Vagina (tissue), 2 donors: ENCODE results near the gene ECI2. TPM values are rescaled to one million over a fixed set of nuclear protein-coding genes. Genes with fewer than 3 reads are reported as not detected.

Experiments
- DNase-seq, 2 donors: peaks; one replicate each; pipeline ENCODE4 v3.0.0-alpha.2; 2017; ENCODE audit errors: extremely low spot score in 2 of 2
- H3K27ac ChIP-seq: fragments of 200-600 bp; sonication (generic); one replicate; pipeline ENCODE4 v1.5.1; 2019
- H3K27me3 ChIP-seq: fragments of 200-600 bp; sonication (generic); one replicate; pipeline ENCODE4 v1.5.1; 2019
- H3K36me3 ChIP-seq, 2 donors: fragments of 200-600 bp; sonication (generic); one replicate each; pipeline ENCODE4 v1.5.1; 2017 to 2019
- H3K4me1 ChIP-seq: fragments of 200-600 bp; sonication (generic); one replicate; pipeline ENCODE4 v1.5.1; 2019
- H3K4me3 ChIP-seq, 2 donors: fragments of 200-600 bp; sonication (generic); 1 replicate in 1 of 2; 2 replicates in 1 of 2; pipeline ENCODE4 v1.5.1; 2016 to 2019
- H3K9me3 ChIP-seq: fragments of 200-600 bp; sonication (generic); one replicate; pipeline ENCODE4 v1.5.1; 2019
- CTCF ChIP-seq, 3 experiments: fragments of 450-650 bp in 2 of 3; fragments of 200-600 bp in 1 of 3; sonication (generic) in 1 of 3; IDR thresholded peaks; one replicate each; pipeline ENCODE4 v1.5.1; 2017 to 2019; ENCODE audit warnings: antibody characterized with exemption in 3 of 3, mild to moderate bottlenecking in 2 of 3, moderate library complexity in 2 of 3
- POLR2A ChIP-seq, 2 donors: fragments of 450-650 bp; IDR thresholded peaks; one replicate each; pipeline ENCODE4 v1.6.1; 2017; ENCODE audit warnings: antibody characterized with exemption in 2 of 2, mild to moderate bottlenecking in 2 of 2, moderate library complexity in 2 of 2
- POLR2AphosphoS5 ChIP-seq, 2 donors: sonication (generic); formaldehyde crosslinking; IDR thresholded peaks; one replicate each; pipeline ENCODE4 v1.9.0; 2017; ENCODE audit warnings: antibody characterized with exemption in 2 of 2, mild to moderate bottlenecking in 2 of 2, low read depth in 1 of 2; ENCODE audit not compliant: insufficient read depth in 1 of 2
- intact Hi-C: fragments of 100-400 bp; cut with DNase I; formaldehyde crosslinking; loops from one replicate; pipeline ENCODE4 v1.15.1; 2023
- total RNA-seq: library from RNA; depleted of rRNA; stranded (reverse); fragments of >200 nt; gene quantifications from one replicate; pipeline ENCODE4 v1.2.3, GENCODE V29; 2016

The ECI2 gene
- total RNA-seq, 1 donor from 2014 or later, result 30.7 TPM

DNA sequence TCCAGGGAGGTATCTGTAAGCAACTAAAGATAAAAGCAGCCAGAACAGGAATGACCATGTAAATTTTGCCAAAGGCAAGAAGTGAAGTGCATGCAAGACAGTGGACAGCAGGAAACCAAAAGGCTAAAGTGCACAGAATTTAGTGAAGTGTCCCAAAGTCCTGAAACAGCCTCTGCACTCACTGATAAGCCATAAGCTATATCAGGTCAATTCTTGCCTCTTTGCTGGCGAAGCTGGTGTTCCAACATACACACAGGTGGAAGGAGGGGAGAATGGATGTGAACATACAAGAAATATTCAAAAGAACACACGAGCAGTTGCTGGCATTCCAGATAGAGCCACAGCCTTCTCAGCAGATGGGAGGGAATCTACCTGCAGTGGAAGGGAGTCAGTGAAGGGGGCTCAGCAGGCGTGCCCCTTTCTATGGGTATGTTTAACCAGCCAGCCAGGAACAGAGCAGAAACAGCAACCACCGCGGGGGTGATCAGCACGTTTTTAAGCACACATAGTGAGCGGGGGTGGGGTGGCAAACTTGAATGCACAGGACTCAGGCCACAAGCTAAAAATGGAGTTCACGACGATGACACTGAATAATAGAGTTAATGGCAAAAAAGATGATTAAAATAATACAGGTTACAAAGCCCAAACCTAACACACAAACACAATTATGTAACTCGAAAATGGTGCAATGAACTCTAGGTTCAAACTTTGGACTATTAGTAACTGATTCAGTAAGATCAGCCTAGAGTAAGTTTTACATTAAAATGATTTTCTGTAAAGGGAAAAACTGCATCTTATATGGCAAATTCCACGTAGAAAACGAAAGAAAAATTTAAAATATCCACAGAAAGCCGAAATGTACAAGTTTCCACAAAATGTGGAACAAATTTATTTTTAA is 1.2 kb downstream of the ECI2 start:
- H3K36me3 ChIP-seq, result peaks cover 3 to 21% of the 10 kb centered on the region in 2 donors
- no peaks in the 10 kb centered on the region for H3K27me3 ChIP-seq
- no peaks in the 10 kb centered on the region for H3K9me3 ChIP-seq
- no peak for DNase-seq
- H3K27ac ChIP-seq, result peak overlapping the region; percentile 89
- H3K4me1 ChIP-seq, result peaks cover 30% of the 10 kb centered on the region
- intact Hi-C loops, result no loop called here
- peak overlapping the region; percentile 90 to 92 for H3K4me3 ChIP-seq
- TF ChIP-seq CTCF (IDR thresholded peaks at IDR 0.05) (no peak), POLR2A (IDR thresholded peaks at IDR 0.05) (no peak), POLR2AphosphoS5 (IDR thresholded peaks at IDR 0.05; ENCODE audit: insufficient read depth in 1 of 2, low read depth in 1 of 2) (no peak)

- H3K27ac ChIP-seq, result no peak overlapping the region
Observed at GRCh38 chr6:4130357-4130987, 4.9 kb downstream of the ECI2 start.

DNA sequence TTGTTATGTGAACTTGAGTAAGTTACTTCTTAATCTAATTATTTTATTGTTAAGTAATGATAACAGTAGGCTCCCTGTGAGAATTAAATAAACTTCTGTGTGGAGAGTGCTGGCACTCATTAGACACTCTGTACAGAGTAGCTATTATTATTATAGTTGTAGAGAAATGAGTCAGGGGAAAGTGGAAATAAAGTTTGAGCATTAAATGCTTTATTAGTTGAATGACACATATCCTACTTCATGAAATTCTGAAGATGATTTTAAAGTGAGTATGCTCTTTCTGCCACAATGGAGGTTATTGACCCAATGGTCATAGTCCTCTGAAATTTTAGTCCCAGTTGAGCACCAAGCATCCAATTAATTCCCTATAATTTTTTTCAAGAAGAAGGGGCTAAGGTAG is 5.9 kb downstream of the ECI2 start:
- Histone ChIP-seq H3K4me3 (no peak overlapping the region), H3K9me3 (no peaks in the 10 kb centered on the region), H3K27me3 (no peaks in the 10 kb centered on the region), H3K4me1 (peaks cover 18% of the 10 kb centered on the region), H3K27ac (no peak overlapping the region), H3K36me3 (peaks cover 3 to 66% of the 10 kb centered on the region in 2 donors)
- intact Hi-C loops, result no loop called here
- no peak for TF ChIP-seq POLR2AphosphoS5 (IDR thresholded peaks at IDR 0.05; ENCODE audit: insufficient read depth in 1 of 2, low read depth in 1 of 2)
- no peak for TF ChIP-seq POLR2A (IDR thresholded peaks at IDR 0.05)
- TF ChIP-seq CTCF (IDR thresholded peaks at IDR 0.05), result no peak
- DNase-seq, result no peak

More at GRCh38 chr6:4130357-4130987, 4.9 kb downstream of the ECI2 start:
- Histone ChIP-seq H3K4me1 (peaks cover 23% of the 10 kb centered on the region), H3K4me3 (no peak overlapping the region), H3K36me3 (peaks cover 3 to 59% of the 10 kb centered on the region in 2 donors), H3K27me3 (no peaks in the 10 kb centered on the region), H3K9me3 (no peaks in the 10 kb centered on the region)
- DNase-seq, result no peak
- TF ChIP-seq POLR2AphosphoS5 (IDR thresholded peaks at IDR 0.05; ENCODE audit: insufficient read depth in 1 of 2, low read depth in 1 of 2) (no peak), POLR2A (IDR thresholded peaks at IDR 0.05) (no peak), CTCF (IDR thresholded peaks at IDR 0.05) (no peak)
- intact Hi-C loops, result no loop called here

DNA sequence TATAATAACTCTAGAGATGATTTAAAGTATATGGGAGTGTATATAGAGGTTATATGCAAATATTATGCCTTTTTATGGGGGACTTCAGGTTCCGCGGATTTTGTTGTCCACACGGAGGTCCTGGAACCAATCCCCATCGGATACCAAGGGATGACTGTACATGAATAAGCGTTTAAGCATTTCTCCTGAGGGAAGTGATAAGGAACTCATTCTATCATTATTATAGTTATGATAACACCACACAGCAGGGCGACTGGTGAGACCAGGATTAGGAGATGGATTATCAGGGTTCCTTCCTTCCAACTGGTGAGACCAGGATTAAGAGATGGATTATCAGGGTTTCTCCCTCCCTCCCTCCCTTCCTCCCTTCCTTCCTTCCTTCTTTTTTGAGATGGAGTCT is 6.6 kb downstream of the ECI2 start:
- H3K27me3 ChIP-seq, result no peaks in the 10 kb centered on the region
- peaks cover 3 to 73% of the 10 kb centered on the region in 2 donors for H3K36me3 ChIP-seq
- H3K9me3 ChIP-seq, result no peaks in the 10 kb centered on the region
- no peak for DNase-seq
- TF ChIP-seq POLR2AphosphoS5 (IDR thresholded peaks at IDR 0.05; ENCODE audit: insufficient read depth in 1 of 2, low read depth in 1 of 2) (no peak), CTCF (IDR thresholded peaks at IDR 0.05) (no peak), POLR2A (IDR thresholded peaks at IDR 0.05) (no peak)
- intact Hi-C loops, result no loop called here
- H3K27ac ChIP-seq, result no peak overlapping the region
- H3K4me3 ChIP-seq, result no peak overlapping the region
- peaks cover 11% of the 10 kb centered on the region for H3K4me1 ChIP-seq
